H1 (cell line): ENCODE measurements around the gene RBFOX1. TPM values are rescaled to one million over a fixed set of nuclear protein-coding genes. Genes with fewer than 3 reads are reported as not detected.

Source experiments
- CTCF ChIA-PET: fragments of 300-600 bp; sonication (Branson Sonifier 250); formaldehyde crosslinking; loops from one replicate; lab custom pipeline; 2021; ENCODE audit not compliant: partially characterized antibody; lab: Charles Lee
- POLR2A ChIA-PET: fragments of 300-600 bp; sonication (Branson Sonifier 250); formaldehyde crosslinking; loops from one replicate; lab custom pipeline; 2021; ENCODE audit warnings: inconsistent platforms; ENCODE audit not compliant: partially characterized antibody; lab: Charles Lee
- DNase-seq, 2 experiments: peaks; one replicate each; pipeline versions ENCODE4 v3.0.0 to v3.0.0-alpha.2; 2010 to 2022; ENCODE audit warnings: low spot score in 2 of 2, low read depth in 1 of 2, mixed read lengths in 1 of 2
- FAIRE-seq: peaks from 2 replicates; lab custom pipeline; 2011; peaks lifted over from hg19 to GRCh38; lab: Jason Lieb, UNC
- H2AFZ ChIP-seq: 2 replicates; pipeline ENCODE4 v1.8.1; 2012; ENCODE audit warnings: low read length, inconsistent platforms
- H2AK5ac ChIP-seq: 2 replicates; pipeline ENCODE4 v1.6.1; 2013; ENCODE audit warnings: low read depth, low read length
- H2BK120ac ChIP-seq: replicated peaks from 2 replicates; pipeline ENCODE3; 2013; ENCODE audit warnings: low read depth, low read length, inconsistent platforms
- H2BK12ac ChIP-seq: 2 replicates; pipeline ENCODE4 v1.6.1; 2013; ENCODE audit warnings: low read depth, low read length
- H2BK15ac ChIP-seq: 2 replicates; pipeline ENCODE4 v1.6.1; 2013; ENCODE audit warnings: low read length
- H2BK20ac ChIP-seq: 2 replicates; pipeline ENCODE4 v1.6.1; 2013; ENCODE audit warnings: low read length
- H2BK5ac ChIP-seq: 2 replicates; pipeline ENCODE4 v1.6.1; 2013; ENCODE audit warnings: low read depth, low read length
- H3K14ac ChIP-seq: 2 replicates; pipeline ENCODE4 v1.6.1; 2013; ENCODE audit warnings: inconsistent platforms; ENCODE audit not compliant: insufficient read length
- H3K18ac ChIP-seq: 2 replicates; pipeline ENCODE4 v1.6.1; 2013; ENCODE audit warnings: low read length; ENCODE audit errors: extremely low read depth
- H3K23ac ChIP-seq: 2 replicates; pipeline ENCODE4 v1.6.1; 2013; ENCODE audit warnings: inconsistent platforms; ENCODE audit not compliant: insufficient read length
- H3K23me2 ChIP-seq: 2 replicates; pipeline ENCODE4 v1.6.1; 2013; ENCODE audit warnings: low read depth, low read length
- H3K27ac ChIP-seq: 2 replicates; pipeline ENCODE4 v1.6.1; 2011; ENCODE audit warnings: low read depth, low read length, inconsistent platforms
- H3K27me3 ChIP-seq, 4 experiments: replicated peaks in 1 of 4; 1 replicate in 1 of 4; 2 replicates in 3 of 4; pipeline versions ENCODE4 v1.6.1 to v1.8.1; 2011 to 2013; ENCODE audit warnings: low read length in 3 of 4, mild to moderate bottlenecking in 3 of 4, inconsistent platforms in 2 of 4, mixed read lengths in 2 of 4, moderate library complexity in 1 of 4; ENCODE audit not compliant: control insufficient read depth in 3 of 4, insufficient read depth in 3 of 4; ENCODE audit errors: extremely low read depth in 1 of 4
- H3K36me3 ChIP-seq, 4 experiments: 2 replicates each; pipeline versions ENCODE4 v1.6.1 to v1.8.1; 2011 to 2013; ENCODE audit warnings: mild to moderate bottlenecking in 4 of 4, low read length in 3 of 4, moderate library complexity in 2 of 4, control low read depth in 1 of 4, inconsistent platforms in 1 of 4; ENCODE audit not compliant: insufficient read depth in 4 of 4, control insufficient read depth in 2 of 4
- H3K4ac ChIP-seq: replicated peaks from 2 replicates; pipeline ENCODE3; 2013; ENCODE audit warnings: low read length, low read depth, mixed read lengths, inconsistent platforms; ENCODE audit not compliant: insufficient read length
- H3K4me1 ChIP-seq, 4 experiments: replicated peaks in 1 of 4; 1 replicate in 1 of 4; 2 replicates in 3 of 4; pipeline versions ENCODE4 v1.6.1 to v1.8.1; 2011 to 2013; ENCODE audit warnings: low read length in 3 of 4, inconsistent platforms in 2 of 4, mixed read lengths in 1 of 4; ENCODE audit not compliant: insufficient read depth in 4 of 4, control insufficient read depth in 3 of 4
- H3K4me2 ChIP-seq, 2 experiments: 2 replicates each; pipeline versions ENCODE4 v1.6.1 to v1.8.1; 2011 to 2013; ENCODE audit warnings: low read depth in 2 of 2, low read length in 2 of 2, control low read depth in 1 of 2, inconsistent platforms in 1 of 2, mild to moderate bottlenecking in 1 of 2; ENCODE audit not compliant: insufficient read depth in 1 of 2
- H3K4me3 ChIP-seq, 4 experiments: fragments of 200-600, 300-600 bp in 1 of 4; sonication (generic), shearing (Covaris generic), sonication (Bioruptor Twin) in 1 of 4; 2 replicates each; pipeline versions ENCODE4 v1.5.1 to v1.8.1; 2011 to 2016; ENCODE audit warnings: low read length in 4 of 4, low read depth in 3 of 4, control low read depth in 2 of 4, inconsistent platforms in 2 of 4, mild to moderate bottlenecking in 2 of 4, mixed read lengths in 1 of 4, moderate library complexity in 1 of 4; ENCODE audit not compliant: insufficient read depth in 2 of 4; ENCODE audit errors: extremely low read depth in 1 of 4
- H3K56ac ChIP-seq: replicated peaks from 2 replicates; pipeline ENCODE3; 2013; ENCODE audit warnings: low read depth, mild to moderate bottlenecking, mixed read lengths, low read length, inconsistent platforms; ENCODE audit not compliant: insufficient read length
- H3K79me1 ChIP-seq: 2 replicates; pipeline ENCODE4 v1.6.1; 2013; ENCODE audit warnings: low read depth, low read length, control low read depth
- H3K79me2 ChIP-seq, 2 experiments: 2 replicates each; pipeline versions ENCODE4 v1.6.1 to v1.8.1; 2012 to 2013; ENCODE audit warnings: low read length in 2 of 2, mild to moderate bottlenecking in 2 of 2, inconsistent platforms in 1 of 2; ENCODE audit not compliant: insufficient read depth in 2 of 2, control insufficient read depth in 1 of 2
- H3K9ac ChIP-seq, 4 experiments: replicated peaks in 1 of 4; 1 replicate in 1 of 4; 2 replicates in 3 of 4; pipeline versions ENCODE4 v1.6.1 to v1.8.1; 2011 to 2013; ENCODE audit warnings: low read depth in 3 of 4, low read length in 3 of 4, control low read depth in 2 of 4, mild to moderate bottlenecking in 2 of 4, moderate library complexity in 2 of 4, inconsistent platforms in 1 of 4; ENCODE audit errors: extremely low read depth in 1 of 4
- H3K9me3 ChIP-seq, 2 experiments: 2 replicates each; pipeline versions ENCODE4 v1.6.1 to v1.8.1; 2012 to 2013; ENCODE audit warnings: mild to moderate bottlenecking in 2 of 2, moderate library complexity in 2 of 2, control low read depth in 1 of 2, inconsistent platforms in 1 of 2, low read depth in 1 of 2, low read length in 1 of 2, mixed read lengths in 1 of 2; ENCODE audit not compliant: insufficient read depth in 2 of 2
- H4K20me1 ChIP-seq, 2 experiments: replicated peaks in 1 of 2; 2 replicates each; pipeline versions ENCODE3 to v1.8.1; 2011 to 2013; ENCODE audit warnings: inconsistent platforms in 2 of 2, low read length in 2 of 2, mild to moderate bottlenecking in 1 of 2; ENCODE audit not compliant: insufficient read depth in 2 of 2, control insufficient read depth in 1 of 2
- H4K5ac ChIP-seq: 2 replicates; pipeline ENCODE4 v1.6.1; 2013; ENCODE audit warnings: low read length, low read depth, mixed read lengths, inconsistent platforms; ENCODE audit not compliant: insufficient read length
- H4K8ac ChIP-seq: 2 replicates; pipeline ENCODE4 v1.8.0; 2013; ENCODE audit warnings: mild to moderate bottlenecking, moderate library complexity, low read length, inconsistent platforms; ENCODE audit not compliant: insufficient read depth; ENCODE audit errors: extremely low read depth
- H4K91ac ChIP-seq: replicated peaks from 2 replicates; pipeline ENCODE3; 2013; ENCODE audit warnings: low read length, mixed read lengths, inconsistent platforms; ENCODE audit not compliant: insufficient read length
- BACH1 ChIP-seq: IDR thresholded peaks from 2 replicates; pipeline ENCODE4 v1.6.1; 2012; ENCODE audit warnings: low read length, improper control_type of control experiment
- CBX5 ChIP-seq: fragments of 300-800, 300-1000 bp; sonication (generic); IDR thresholded peaks from 2 replicates; pipeline ENCODE4 v1.7.1; 2016; ENCODE audit warnings: antibody characterized with exemption, low read length, low read depth
- CREB1 ChIP-seq: IDR thresholded peaks from 2 replicates; pipeline ENCODE4 v1.6.1; 2012; ENCODE audit warnings: inconsistent platforms
- GTF2F1 ChIP-seq: IDR thresholded peaks from 2 replicates; pipeline ENCODE4 v1.6.1; 2012; ENCODE audit warnings: low read depth, low read length, improper control_type of control experiment, borderline replicate concordance
- KDM4A ChIP-seq: IDR thresholded peaks from one replicate; pipeline ENCODE4 v1.7.1; 2012; ENCODE audit warnings: low read depth, mild to moderate bottlenecking, moderate library complexity, low read length, inconsistent platforms; ENCODE audit not compliant: severe bottlenecking
- POU5F1 ChIP-seq: IDR thresholded peaks from 2 replicates; pipeline ENCODE4 v1.6.1; 2011; ENCODE audit warnings: low read depth, mild to moderate bottlenecking, low read length, moderate library complexity
- RXRA ChIP-seq: IDR thresholded peaks from 2 replicates; pipeline ENCODE4 v1.6.1; 2011; ENCODE audit warnings: low read depth, mild to moderate bottlenecking, low read length, moderate library complexity; ENCODE audit not compliant: insufficient read depth
- SP2 ChIP-seq: IDR thresholded peaks from 2 replicates; pipeline ENCODE4 v1.6.1; 2012; ENCODE audit warnings: mild to moderate bottlenecking, low read length, inconsistent platforms
- TBP ChIP-seq: IDR thresholded peaks from 2 replicates; pipeline ENCODE4 v1.6.1; 2011; ENCODE audit warnings: low read depth, low read length, improper control_type of control experiment
- TCF12 ChIP-seq: IDR thresholded peaks from 2 replicates; pipeline ENCODE4 v1.6.1; 2011; ENCODE audit warnings: low read depth, mild to moderate bottlenecking, low read length
- TEAD4 ChIP-seq: IDR thresholded peaks from 2 replicates; pipeline ENCODE4 v1.6.1; 2012; ENCODE audit warnings: low read depth, low read length, inconsistent platforms, mixed read lengths
- WGBS, 2 experiments: shearing (Covaris generic) in 1 of 2; methylation state at CpG; one replicate each; pipeline versions ENCODE4 v1.1.6 to v1.1.7; 2013 to 2015; ENCODE audit warnings: low lambda C conversion rate in 2 of 2, mixed read lengths in 2 of 2, inconsistent platforms in 1 of 2, low coverage in 1 of 2, missing lambda C conversion rate in 1 of 2; ENCODE audit not compliant: insufficient replicate concordance in 2 of 2, insufficient coverage in 1 of 2, insufficient read length in 1 of 2; ENCODE audit errors: extremely low coverage in 1 of 2, missing lambda C conversion rate in 1 of 2; 5-methylcytosine and 5-hydroxymethylcytosine counted together
- polyA plus RNA-seq, 7 experiments: library from polyadenylated mRNA; depleted of rRNA in 3 of 7; stranded (reverse) in 5 of 7; unstranded in 2 of 7; fragments of >200 nt in 5 of 7; fragments of 200-250 nt in 2 of 7; gene quantifications; 1 replicate in 5 of 7; 2 replicates in 1 of 7; 4 replicates in 1 of 7; pipeline versions ENCODE4 v1.2.1 to v1.2.3, GENCODE V29; 2011 to 2013; ENCODE audit warnings: missing spikeins in 2 of 7, mixed read lengths in 2 of 7
- total RNA-seq: library from RNA; stranded (reverse); fragmentation: NEBNext Ultra II Directional; extraction: Animal tissue kit (Norgen Biotek cat#: 25700); gene quantifications from 2 replicates; pipeline ENCODE4 v1.2.1, GENCODE V29; 2021
- TF ChIP-seq, protein P1 (sequence below): IDR thresholded peaks from 2 replicates; pipeline ENCODE4 v1.6.1; 2012; ENCODE audit warnings: inconsistent platforms

Gene RBFOX1
- total and polyA plus RNA-seq, 2 of the 8 experiments (the other 6 are each of a cell fraction or from before 2014, with no cell fraction given): 1.7 to 2.8 TPM

DNA sequence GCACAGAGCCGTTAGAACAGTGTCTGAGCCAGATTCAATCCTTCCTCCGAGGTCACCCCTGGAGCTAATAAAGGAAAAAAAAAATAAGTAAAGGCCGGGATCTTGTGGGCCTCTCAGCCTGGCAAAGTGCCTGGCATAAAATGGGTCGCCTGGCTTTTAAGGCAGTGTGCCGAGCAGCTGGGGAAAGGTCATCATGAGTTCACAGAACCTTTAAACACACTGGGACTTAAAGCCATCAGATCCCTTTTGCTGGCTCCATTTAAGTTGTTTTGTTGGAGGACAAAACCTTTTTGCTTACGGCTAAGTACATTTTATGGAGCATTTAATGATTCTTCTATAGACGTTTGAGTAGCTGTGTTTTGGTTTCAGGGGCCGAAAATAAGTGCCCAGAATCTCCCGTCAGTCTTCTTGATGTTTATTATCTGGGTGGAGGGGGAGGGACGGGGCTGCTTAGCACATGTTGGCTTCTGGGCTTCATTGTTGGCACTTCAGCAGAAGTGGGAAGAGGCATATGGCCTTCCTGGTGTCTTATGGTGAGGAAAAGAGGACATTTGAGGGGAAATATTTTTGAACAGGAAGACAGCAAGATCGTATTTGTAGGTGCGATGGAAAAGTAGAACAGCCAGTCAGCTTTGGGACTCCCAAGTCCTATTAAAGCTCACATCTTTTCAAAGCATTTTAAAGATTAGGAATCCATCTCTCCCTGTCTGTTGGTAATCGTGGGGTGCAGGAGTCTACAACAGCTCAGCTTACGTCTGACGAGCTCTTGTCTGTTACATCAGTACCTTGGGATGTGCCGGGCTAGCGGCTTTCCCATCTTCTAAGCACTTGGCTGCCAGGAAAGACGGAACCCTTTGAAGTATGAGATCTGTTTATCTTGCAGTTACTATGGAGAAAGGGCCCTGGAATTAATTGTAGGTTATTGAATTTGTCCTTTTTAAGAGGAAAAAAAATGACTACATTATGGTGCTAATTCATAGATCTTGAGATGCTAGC lies 31.1 kb downstream of the RBFOX1 start:
- DNase-seq (no peak), FAIRE-seq (no peak)
- Histone ChIP-seq H2BK12ac (no peak overlapping the region), H3K9ac (no peak overlapping the region), H3K4me2 (no peak overlapping the region), H2BK15ac (no peak overlapping the region), H3K4ac (no peak overlapping the region), H2AK5ac (no peak overlapping the region), H3K4me3 (no peak overlapping the region), H2BK5ac (no peak overlapping the region), H3K9me3 (no peaks in the 10 kb centered on the region), H3K27me3 (no peaks in the 10 kb centered on the region), H3K36me3 (no peaks in the 10 kb centered on the region), H3K23ac (no peak overlapping the region), H3K14ac (no peak overlapping the region), H4K8ac (no peak overlapping the region; the same call in 1 of the 2 replicates), H2BK120ac (no peak overlapping the region), H3K23me2 (peaks cover 9% of the 10 kb centered on the region; the same call in 1 of the 2 replicates), H4K91ac (no peak overlapping the region), H3K79me2 (no peaks in the 10 kb centered on the region), H3K4me1 (0 out of 7 replicates have a peak, but pooled peaks cover 0 to 3% (median 0%) of the 10 kb centered on the region in 4 experiments), H3K27ac (no peak overlapping the region), H4K20me1 (peaks cover 0 to 3% of the 10 kb centered on the region in 2 experiments), H3K56ac (no peak overlapping the region), H2AFZ (no peak overlapping the region), H3K79me1 (no peaks in the 10 kb centered on the region), H4K5ac (no peak overlapping the region), H2BK20ac (no peak overlapping the region), H3K18ac (no peak overlapping the region)
- ChIA-PET CTCF (interaction anchor here (0.7 to 1.3 kb wide), 3 partner anchors 9 to 566 kb away, joined by 3 to 4 read pairs (median 3); no protein-coding TSS in a partner anchor), POLR2A (no interaction called here)
- 88% methylated on average over 16 of the region's 18 CpGs; no CpG with 5 or more reads in 1 of the 2 experiments for WGBS, 2 experiments
- no peak for TF ChIP-seq GTF2F1
- no peak for TF ChIP-seq CBX5
- TF ChIP-seq BACH1: no peak
- TF ChIP-seq SP2: no peak
- no peak for TF ChIP-seq POU5F1
- TF ChIP-seq, protein P1, sequence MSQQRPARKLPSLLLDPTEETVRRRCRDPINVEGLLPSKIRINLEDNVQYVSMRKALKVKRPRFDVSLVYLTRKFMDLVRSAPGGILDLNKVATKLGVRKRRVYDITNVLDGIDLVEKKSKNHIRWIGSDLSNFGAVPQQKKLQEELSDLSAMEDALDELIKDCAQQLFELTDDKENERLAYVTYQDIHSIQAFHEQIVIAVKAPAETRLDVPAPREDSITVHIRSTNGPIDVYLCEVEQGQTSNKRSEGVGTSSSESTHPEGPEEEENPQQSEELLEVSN: no peak
- no peak for TF ChIP-seq KDM4A
- no peak for TF ChIP-seq TCF12
- TF ChIP-seq TBP: no peak
- TF ChIP-seq RXRA: no peak
- no peak for TF ChIP-seq TEAD4
- TF ChIP-seq CREB1: no peak
